ENCODE measurements around the gene NT5M. TPM values are rescaled to one million over a fixed set of nuclear protein-coding genes. Genes with fewer than 3 reads are reported as not detected.

The NT5M gene
- total RNA-seq, 1 experiment from 2014 or later = 10.2 TPM

DNA sequence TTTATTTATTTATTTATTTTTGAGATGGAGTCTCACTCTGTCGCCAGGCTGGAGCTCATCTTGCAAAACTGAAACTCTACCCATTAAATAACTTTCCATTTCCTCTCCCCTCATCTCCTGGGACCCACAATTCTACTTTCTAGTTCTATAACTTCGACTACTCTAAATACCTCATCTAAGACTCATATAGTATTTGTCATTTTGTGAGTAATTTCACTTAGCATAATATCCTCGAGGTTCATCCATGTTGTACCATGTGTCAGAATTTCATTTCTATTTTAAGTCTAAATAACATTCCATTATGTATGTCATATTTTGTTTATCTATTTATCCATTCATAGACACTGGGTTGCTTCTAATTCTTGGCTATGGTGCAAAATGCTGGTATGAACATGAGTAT, 5.1 kb upstream of the NT5M start:
- RAD21 ChIA-PET (ENCODE audit: low non-redundant PET in 1 of 2, low total read pairs in 2 of 2, uncharacterized antibody in 2 of 2, unreplicated experiment in 2 of 2) = no interaction called here
- H3K4me3 ChIP-seq (replicated peaks in 1 of 2; ENCODE audit: low read depth in 1 of 2, low read length in 2 of 2) = no peak overlapping the region
- H3K4me1 ChIP-seq (ENCODE audit: control insufficient read depth in 1 of 2, insufficient read depth in 2 of 2, low read length in 2 of 2) = peaks cover 0 to 7% of the 10 kb centered on the region in 2 experiments; a peak in 3 of 4 replicates
- no peaks in the 10 kb centered on the region for H3K27me3 ChIP-seq (ENCODE audit: insufficient read depth, low read length)
- H2AFZ ChIP-seq (ENCODE audit: low read depth, low read length, poor library complexity, severe bottlenecking) = no peak overlapping the region
- H3K9me2 ChIP-seq (ENCODE audit: insufficient read depth) = no peaks in the 10 kb centered on the region
- no peak overlapping the region for H3K9ac ChIP-seq (ENCODE audit: low read length)
- no peak for TF ChIP-seq RAD21 (IDR thresholded peaks at IDR 0.05; ENCODE audit: low read depth)
- no peak for TF ChIP-seq ZNF274 (IDR thresholded peaks at IDR 0.05; ENCODE audit: low read depth, low read length)
- no peak for TF ChIP-seq POLR2A (IDR thresholded peaks at IDR 0.05; ENCODE audit: borderline replicate concordance, extremely low read depth, insufficient read depth, insufficient read length)
- TF ChIP-seq SRF (IDR thresholded peaks at IDR 0.05; ENCODE audit: low read depth) = no peak
- no peak for TF ChIP-seq ZFX (IDR thresholded peaks at IDR 0.05)
- TF ChIP-seq, protein P1, sequence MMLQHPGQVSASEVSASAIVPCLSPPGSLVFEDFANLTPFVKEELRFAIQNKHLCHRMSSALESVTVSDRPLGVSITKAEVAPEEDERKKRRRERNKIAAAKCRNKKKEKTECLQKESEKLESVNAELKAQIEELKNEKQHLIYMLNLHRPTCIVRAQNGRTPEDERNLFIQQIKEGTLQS (IDR thresholded peaks at IDR 0.05) = no peak
- no peak for DNase-seq (ENCODE audit: low read depth, low spot score)
- POLR2A ChIA-PET = no interaction called here
- no TSS peak for BruUV-seq (replicated peaks)
- CTCF ChIA-PET = no interaction called here
- no peaks in the 10 kb centered on the region for H3K79me2 ChIP-seq (ENCODE audit: insufficient read depth, low read length)
- H3K27ac ChIP-seq (ENCODE audit: low read depth, low read length) = no peak overlapping the region
- no peaks in the 10 kb centered on the region for H3K36me3 ChIP-seq (ENCODE audit: control insufficient read depth in 1 of 2, insufficient read depth in 2 of 2, low read length in 2 of 2)
- no peaks in the 10 kb centered on the region for H4K20me1 ChIP-seq (ENCODE audit: insufficient read depth)
- no peak for ATAC-seq
- intact Hi-C loops (cut with micrococcal nuclease) = no loop called here
- H3K4me2 ChIP-seq (ENCODE audit: low read length) = no peak overlapping the region
- H3K9me3 ChIP-seq (ENCODE audit: control insufficient read depth in 1 of 2, insufficient read depth in 1 of 2, low read depth in 1 of 2, low read length in 2 of 2) = no peaks in the 10 kb centered on the region

- CTCF ChIA-PET = no interaction called here
- DNase-seq (ENCODE audit: low read depth, low spot score) = no peak
These were observed 2.3 kb upstream of the NT5M start for GRCh38 chr17:17300624-17301568.

More at GRCh38 chr17:17300624-17301568, 2.3 kb upstream of the NT5M start:
- Histone ChIP-seq H4K20me1 (ENCODE audit: insufficient read depth) (no peaks in the 10 kb centered on the region), H3K36me3 (ENCODE audit: control insufficient read depth in 1 of 2, insufficient read depth in 2 of 2, low read length in 2 of 2) (no peaks in the 10 kb centered on the region), H3K9me3 (ENCODE audit: control insufficient read depth in 1 of 2, insufficient read depth in 1 of 2, low read depth in 1 of 2, low read length in 2 of 2) (no peaks in the 10 kb centered on the region), H2AFZ (ENCODE audit: low read depth, low read length, poor library complexity, severe bottlenecking) (no peak overlapping the region), H3K9me2 (ENCODE audit: insufficient read depth) (no peaks in the 10 kb centered on the region), H3K79me2 (ENCODE audit: insufficient read depth, low read length) (peaks cover 7% of the 10 kb centered on the region; the same call in 1 of the 2 replicates), H3K4me3 (replicated peaks in 1 of 2; ENCODE audit: low read depth in 1 of 2, low read length in 2 of 2) (no peak overlapping the region), H3K4me2 (ENCODE audit: low read length) (no peak overlapping the region), H3K27me3 (ENCODE audit: insufficient read depth, low read length) (no peaks in the 10 kb centered on the region), H3K27ac (ENCODE audit: low read depth, low read length) (no peak overlapping the region), H3K4me1 (ENCODE audit: control insufficient read depth in 1 of 2, insufficient read depth in 2 of 2, low read length in 2 of 2) (peaks cover 5 to 22% of the 10 kb centered on the region in 2 experiments), H3K9ac (ENCODE audit: low read length) (no peak overlapping the region)
- BruUV-seq (replicated peaks) = no TSS peak
- intact Hi-C loops (cut with micrococcal nuclease) = no loop called here
- no peak for ATAC-seq
- ChIA-PET POLR2A (no interaction called here), RAD21 (ENCODE audit: low non-redundant PET in 1 of 2, low total read pairs in 2 of 2, uncharacterized antibody in 2 of 2, unreplicated experiment in 2 of 2) (no interaction called here)
- TF ChIP-seq EGR1 (IDR thresholded peaks at IDR 0.05; ENCODE audit: low read depth) = no peak
- TF ChIP-seq CEBPB (IDR thresholded peaks at IDR 0.05; ENCODE audit: low read depth) = no peak
- TF ChIP-seq POLR2A (IDR thresholded peaks at IDR 0.05; ENCODE audit: borderline replicate concordance, extremely low read depth, insufficient read depth, insufficient read length) = no peak
- TF ChIP-seq YY1 (IDR thresholded peaks at IDR 0.05; ENCODE audit: extremely low read depth, insufficient replicate concordance, low read depth, low read length) = no peak
- no peak for TF ChIP-seq POLR2AphosphoS5 (IDR thresholded peaks at IDR 0.05; ENCODE audit: low read depth, low read length)
- TF ChIP-seq, protein P2, sequence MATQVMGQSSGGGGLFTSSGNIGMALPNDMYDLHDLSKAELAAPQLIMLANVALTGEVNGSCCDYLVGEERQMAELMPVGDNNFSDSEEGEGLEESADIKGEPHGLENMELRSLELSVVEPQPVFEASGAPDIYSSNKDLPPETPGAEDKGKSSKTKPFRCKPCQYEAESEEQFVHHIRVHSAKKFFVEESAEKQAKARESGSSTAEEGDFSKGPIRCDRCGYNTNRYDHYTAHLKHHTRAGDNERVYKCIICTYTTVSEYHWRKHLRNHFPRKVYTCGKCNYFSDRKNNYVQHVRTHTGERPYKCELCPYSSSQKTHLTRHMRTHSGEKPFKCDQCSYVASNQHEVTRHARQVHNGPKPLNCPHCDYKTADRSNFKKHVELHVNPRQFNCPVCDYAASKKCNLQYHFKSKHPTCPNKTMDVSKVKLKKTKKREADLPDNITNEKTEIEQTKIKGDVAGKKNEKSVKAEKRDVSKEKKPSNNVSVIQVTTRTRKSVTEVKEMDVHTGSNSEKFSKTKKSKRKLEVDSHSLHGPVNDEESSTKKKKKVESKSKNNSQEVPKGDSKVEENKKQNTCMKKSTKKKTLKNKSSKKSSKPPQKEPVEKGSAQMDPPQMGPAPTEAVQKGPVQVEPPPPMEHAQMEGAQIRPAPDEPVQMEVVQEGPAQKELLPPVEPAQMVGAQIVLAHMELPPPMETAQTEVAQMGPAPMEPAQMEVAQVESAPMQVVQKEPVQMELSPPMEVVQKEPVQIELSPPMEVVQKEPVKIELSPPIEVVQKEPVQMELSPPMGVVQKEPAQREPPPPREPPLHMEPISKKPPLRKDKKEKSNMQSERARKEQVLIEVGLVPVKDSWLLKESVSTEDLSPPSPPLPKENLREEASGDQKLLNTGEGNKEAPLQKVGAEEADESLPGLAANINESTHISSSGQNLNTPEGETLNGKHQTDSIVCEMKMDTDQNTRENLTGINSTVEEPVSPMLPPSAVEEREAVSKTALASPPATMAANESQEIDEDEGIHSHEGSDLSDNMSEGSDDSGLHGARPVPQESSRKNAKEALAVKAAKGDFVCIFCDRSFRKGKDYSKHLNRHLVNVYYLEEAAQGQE (IDR thresholded peaks at IDR 0.05; ENCODE audit: low read depth) = no peak
- TF ChIP-seq FOSL1 (IDR thresholded peaks at IDR 0.05; ENCODE audit: low read depth) = no peak
